ENCODE measurements around the gene KLK13.

Gene KLK13

DNA sequence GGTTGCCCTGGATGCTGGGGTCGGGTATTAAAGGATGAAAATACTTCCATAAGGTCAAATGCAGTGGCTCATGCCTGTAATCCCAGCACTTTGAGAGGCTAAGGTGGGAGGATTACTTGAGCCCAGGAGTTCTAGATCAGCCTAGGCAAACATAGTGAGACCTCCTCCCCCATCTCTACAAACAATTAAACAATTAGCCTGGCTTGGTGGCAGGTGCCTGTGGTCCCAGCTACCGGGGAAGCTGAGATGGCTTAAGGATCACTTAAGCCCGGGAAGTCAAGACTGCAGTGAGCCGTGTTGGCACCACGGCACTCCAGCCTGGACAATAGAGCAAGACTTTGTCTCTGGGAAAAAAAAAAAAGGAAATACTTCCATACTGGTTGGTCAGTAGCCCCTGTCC is 40.0 kb downstream of the KLK13 start:
- TF ChIP-seq FOXP2 (optimal IDR thresholded peaks at IDR 0.05; ENCODE audit: borderline replicate concordance, extremely low read depth, extremely low read length, insufficient read depth): no peak
- TF ChIP-seq POLR2AphosphoS5 (IDR thresholded peaks at IDR 0.05; ENCODE audit: low read depth, low read length): no peak
- TF ChIP-seq, protein P1, sequence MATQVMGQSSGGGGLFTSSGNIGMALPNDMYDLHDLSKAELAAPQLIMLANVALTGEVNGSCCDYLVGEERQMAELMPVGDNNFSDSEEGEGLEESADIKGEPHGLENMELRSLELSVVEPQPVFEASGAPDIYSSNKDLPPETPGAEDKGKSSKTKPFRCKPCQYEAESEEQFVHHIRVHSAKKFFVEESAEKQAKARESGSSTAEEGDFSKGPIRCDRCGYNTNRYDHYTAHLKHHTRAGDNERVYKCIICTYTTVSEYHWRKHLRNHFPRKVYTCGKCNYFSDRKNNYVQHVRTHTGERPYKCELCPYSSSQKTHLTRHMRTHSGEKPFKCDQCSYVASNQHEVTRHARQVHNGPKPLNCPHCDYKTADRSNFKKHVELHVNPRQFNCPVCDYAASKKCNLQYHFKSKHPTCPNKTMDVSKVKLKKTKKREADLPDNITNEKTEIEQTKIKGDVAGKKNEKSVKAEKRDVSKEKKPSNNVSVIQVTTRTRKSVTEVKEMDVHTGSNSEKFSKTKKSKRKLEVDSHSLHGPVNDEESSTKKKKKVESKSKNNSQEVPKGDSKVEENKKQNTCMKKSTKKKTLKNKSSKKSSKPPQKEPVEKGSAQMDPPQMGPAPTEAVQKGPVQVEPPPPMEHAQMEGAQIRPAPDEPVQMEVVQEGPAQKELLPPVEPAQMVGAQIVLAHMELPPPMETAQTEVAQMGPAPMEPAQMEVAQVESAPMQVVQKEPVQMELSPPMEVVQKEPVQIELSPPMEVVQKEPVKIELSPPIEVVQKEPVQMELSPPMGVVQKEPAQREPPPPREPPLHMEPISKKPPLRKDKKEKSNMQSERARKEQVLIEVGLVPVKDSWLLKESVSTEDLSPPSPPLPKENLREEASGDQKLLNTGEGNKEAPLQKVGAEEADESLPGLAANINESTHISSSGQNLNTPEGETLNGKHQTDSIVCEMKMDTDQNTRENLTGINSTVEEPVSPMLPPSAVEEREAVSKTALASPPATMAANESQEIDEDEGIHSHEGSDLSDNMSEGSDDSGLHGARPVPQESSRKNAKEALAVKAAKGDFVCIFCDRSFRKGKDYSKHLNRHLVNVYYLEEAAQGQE (IDR thresholded peaks at IDR 0.05; ENCODE audit: insufficient read depth in 1 of 2, low read depth in 2 of 2, low read length in 2 of 2): no peak
- TF ChIP-seq TAF1 (IDR thresholded peaks at IDR 0.05; ENCODE audit: borderline replicate concordance, insufficient read depth, low read length): no peak
- TF ChIP-seq SIN3A (IDR thresholded peaks at IDR 0.05; ENCODE audit: borderline replicate concordance, insufficient read depth, low read length): no peak

DNA sequence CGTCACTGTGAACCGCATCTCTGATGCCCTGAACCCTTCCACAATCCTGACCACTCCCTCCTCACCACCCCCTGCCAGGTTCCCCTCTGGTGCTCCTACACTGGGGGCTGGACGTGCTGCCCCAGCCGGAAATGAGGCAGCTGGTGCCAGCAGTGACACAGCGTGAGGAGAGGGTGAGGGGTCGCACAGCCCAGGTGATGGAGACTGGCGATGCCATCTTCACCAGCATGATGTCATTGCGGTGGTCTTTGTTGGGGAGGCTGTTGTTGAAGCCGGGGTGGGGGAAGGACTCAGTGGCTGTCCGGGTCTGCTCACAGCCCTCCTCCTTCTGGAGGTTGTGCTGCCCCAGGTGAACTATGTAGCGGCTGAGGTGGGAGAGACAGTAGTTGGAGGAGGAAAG is 40.9 kb downstream of the KLK13 start:
- no peak for TF ChIP-seq TAF1 (IDR thresholded peaks at IDR 0.05; ENCODE audit: borderline replicate concordance, insufficient read depth, low read length)
- no peak for TF ChIP-seq FOXP2 (optimal IDR thresholded peaks at IDR 0.05; ENCODE audit: borderline replicate concordance, extremely low read depth, extremely low read length, insufficient read depth)
- no peak for TF ChIP-seq SIN3A (IDR thresholded peaks at IDR 0.05; ENCODE audit: borderline replicate concordance, insufficient read depth, low read length)
- TF ChIP-seq, protein P1 (IDR thresholded peaks at IDR 0.05; ENCODE audit: insufficient read depth in 1 of 2, low read depth in 2 of 2, low read length in 2 of 2): no peak
- no peak for TF ChIP-seq POLR2AphosphoS5 (IDR thresholded peaks at IDR 0.05; ENCODE audit: low read depth, low read length)

DNA sequence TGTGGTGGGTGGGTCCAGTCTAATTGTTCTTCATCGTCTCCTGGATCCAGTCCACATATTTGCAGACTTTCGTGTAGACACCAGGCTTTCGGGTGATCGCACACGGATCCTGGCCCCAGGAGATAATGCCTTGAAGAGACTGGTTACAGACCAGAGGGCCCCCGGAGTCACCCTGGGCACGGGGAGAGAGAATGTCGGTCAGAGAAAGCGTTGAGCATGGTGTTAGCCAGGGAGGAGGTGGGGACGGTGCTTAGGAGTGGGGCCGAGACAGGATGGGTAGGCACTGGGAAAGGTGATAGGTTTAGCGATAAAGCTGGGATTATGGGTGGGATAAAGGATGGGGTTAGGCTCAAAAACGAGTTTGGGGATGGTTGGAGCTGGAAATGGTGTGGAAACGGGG is 42.4 kb downstream of the KLK13 start:
- TF ChIP-seq TAF1 (IDR thresholded peaks at IDR 0.05; ENCODE audit: borderline replicate concordance, insufficient read depth, low read length): no peak
- no peak for TF ChIP-seq POLR2AphosphoS5 (IDR thresholded peaks at IDR 0.05; ENCODE audit: low read depth, low read length)
- no peak for TF ChIP-seq FOXP2 (optimal IDR thresholded peaks at IDR 0.05; ENCODE audit: borderline replicate concordance, extremely low read depth, extremely low read length, insufficient read depth)
- TF ChIP-seq, protein P1 (IDR thresholded peaks at IDR 0.05; ENCODE audit: insufficient read depth in 1 of 2, low read depth in 2 of 2, low read length in 2 of 2): no peak
- TF ChIP-seq SIN3A (IDR thresholded peaks at IDR 0.05; ENCODE audit: borderline replicate concordance, insufficient read depth, low read length): no peak

- no peak for TF ChIP-seq FOXP2 (optimal IDR thresholded peaks at IDR 0.05; ENCODE audit: borderline replicate concordance, extremely low read depth, extremely low read length, insufficient read depth)
- no peak for TF ChIP-seq POLR2AphosphoS5 (IDR thresholded peaks at IDR 0.05; ENCODE audit: low read depth, low read length)
- no peak for TF ChIP-seq TAF1 (IDR thresholded peaks at IDR 0.05; ENCODE audit: borderline replicate concordance, insufficient read depth, low read length)
- TF ChIP-seq, protein P1 (IDR thresholded peaks at IDR 0.05; ENCODE audit: insufficient read depth in 1 of 2, low read depth in 2 of 2, low read length in 2 of 2): no peak
- TF ChIP-seq SIN3A (IDR thresholded peaks at IDR 0.05; ENCODE audit: borderline replicate concordance, insufficient read depth, low read length): no peak
Measured at GRCh38 chr19:51020988-51021651, 43.8 kb downstream of the KLK13 start.
